IMR-90 (cell line): ENCODE measurements around the gene TBC1D30. TPM values are rescaled to one million over a fixed set of nuclear protein-coding genes. Genes with fewer than 3 reads are reported as not detected.

Experiments used
- ATAC-seq: fragments of 200-7000 bp; cut with Tn5 transposase; 2 replicates; pipeline ENCODE4 v1.9.1; 2020; ENCODE audit warnings: low read depth, mild to moderate bottlenecking, moderate library complexity
- BruUV-seq: library from RNA; stranded (reverse); fragments of 400-500 nt; replicated peaks from 2 replicates; lab custom pipeline; 2021; lab: Mats Ljungman, UMichigan
- CTCF ChIA-PET: fragments of 300-600 bp; formaldehyde crosslinking; extraction: SDS; loops from one replicate; lab custom pipeline; 2021; ENCODE audit warnings: antibody characterized with exemption; lab: Yijun Ruan, JAX
- POLR2A ChIA-PET: fragments of 300-600 bp; sonication (Branson Sonifier 250); formaldehyde crosslinking; loops from one replicate; lab custom pipeline; 2022; ENCODE audit warnings: antibody characterized with exemption; ENCODE audit not compliant: unreplicated experiment; lab: Charles Lee
- DNase-seq: peaks from one replicate; pipeline ENCODE4 v3.0.0; 2013
- H2AFZ ChIP-seq: replicated peaks from 2 replicates; pipeline ENCODE3; 2013; ENCODE audit warnings: low read length, mild to moderate bottlenecking; ENCODE audit not compliant: poor library complexity
- H2AK5ac ChIP-seq: 2 replicates; pipeline ENCODE4 v1.6.1; 2013; ENCODE audit warnings: low read depth, low read length, inconsistent platforms
- H2AK9ac ChIP-seq: replicated peaks from 2 replicates; pipeline ENCODE3; 2013; ENCODE audit warnings: mild to moderate bottlenecking, low read depth, low read length, moderate library complexity; ENCODE audit not compliant: poor library complexity
- H2BK120ac ChIP-seq: 2 replicates; pipeline ENCODE4 v1.6.1; 2013; ENCODE audit warnings: low read depth, low read length, inconsistent platforms
- H2BK15ac ChIP-seq: 3 replicates; pipeline ENCODE4 v1.6.1; 2013; ENCODE audit warnings: low read depth, low read length, inconsistent platforms
- H2BK20ac ChIP-seq: 2 replicates; pipeline ENCODE4 v1.6.1; 2013; ENCODE audit warnings: low read depth, mild to moderate bottlenecking, inconsistent platforms, low read length, moderate library complexity
- H2BK5ac ChIP-seq: 2 replicates; pipeline ENCODE4 v1.6.1; 2013; ENCODE audit warnings: mild to moderate bottlenecking, low read depth, low read length, inconsistent platforms; ENCODE audit not compliant: poor library complexity, severe bottlenecking
- H3K14ac ChIP-seq: replicated peaks from 2 replicates; pipeline ENCODE4 v1.6.1; 2013; ENCODE audit warnings: low read depth, low read length, inconsistent platforms
- H3K18ac ChIP-seq: 2 replicates; pipeline ENCODE4 v1.6.1; 2013; ENCODE audit warnings: low read depth, low read length, control low read depth
- H3K23ac ChIP-seq: 2 replicates; pipeline ENCODE4 v1.6.1; 2013; ENCODE audit warnings: low read depth, low read length, inconsistent platforms
- H3K27ac ChIP-seq: 2 replicates; pipeline ENCODE4 v1.5.1; 2013; ENCODE audit warnings: mild to moderate bottlenecking, control low read depth, low read length; ENCODE audit not compliant: insufficient read depth
- H3K27me3 ChIP-seq: 2 replicates; pipeline ENCODE4 v1.6.1; 2013; ENCODE audit warnings: low read length; ENCODE audit not compliant: control insufficient read depth, insufficient read depth
- H3K36me3 ChIP-seq: 2 replicates; pipeline ENCODE4 v1.6.1; 2013; ENCODE audit warnings: low read length, mixed read lengths; ENCODE audit not compliant: control insufficient read depth, insufficient read depth
- H3K4ac ChIP-seq: 2 replicates; pipeline ENCODE4 v1.6.1; 2013; ENCODE audit warnings: low read depth, low read length, inconsistent platforms
- H3K4me1 ChIP-seq: 2 replicates; pipeline ENCODE4 v1.6.1; 2013; ENCODE audit warnings: low read length, mixed read lengths; ENCODE audit not compliant: control insufficient read depth, insufficient read depth
- H3K4me2 ChIP-seq: 2 replicates; pipeline ENCODE4 v1.6.1; 2013; ENCODE audit warnings: low read depth, mild to moderate bottlenecking, control low read depth, low read length, moderate library complexity
- H3K4me3 ChIP-seq: 2 replicates; pipeline ENCODE4 v1.5.1; 2013; ENCODE audit warnings: low read depth, mild to moderate bottlenecking, control low read depth, low read length, moderate library complexity; ENCODE audit not compliant: insufficient read depth
- H3K56ac ChIP-seq: 2 replicates; pipeline ENCODE4 v1.6.1; 2013; ENCODE audit warnings: low read length, inconsistent platforms; ENCODE audit not compliant: insufficient read depth; ENCODE audit errors: extremely low read depth
- H3K79me1 ChIP-seq, 2 experiments: 2 replicates each; pipeline ENCODE4 v1.6.1; 2013; ENCODE audit warnings: low read length in 2 of 2, inconsistent platforms in 1 of 2, low read depth in 1 of 2
- H3K9ac ChIP-seq: 2 replicates; pipeline ENCODE4 v1.6.1; 2013; ENCODE audit warnings: low read depth, low read length, control low read depth
- H3K9me1 ChIP-seq: 2 replicates; pipeline ENCODE4 v1.6.1; 2013; ENCODE audit warnings: low read length, inconsistent platforms; ENCODE audit not compliant: insufficient read depth
- H3K9me3 ChIP-seq: 2 replicates; pipeline ENCODE4 v1.6.1; 2013; ENCODE audit warnings: low read length; ENCODE audit not compliant: control insufficient read depth, insufficient read depth
- H4K20me1 ChIP-seq: 2 replicates; pipeline ENCODE4 v1.6.1; 2013; ENCODE audit warnings: low read length, inconsistent platforms; ENCODE audit not compliant: insufficient read depth
- H4K5ac ChIP-seq: 2 replicates; pipeline ENCODE4 v1.6.1; 2013; ENCODE audit warnings: mild to moderate bottlenecking, low read depth, low read length, control low read depth
- H4K8ac ChIP-seq, 2 experiments: 2 replicates each; pipeline ENCODE4 v1.6.1; 2013; ENCODE audit warnings: low read depth in 2 of 2, low read length in 2 of 2, control low read depth in 1 of 2, inconsistent platforms in 1 of 2
- H4K91ac ChIP-seq: 2 replicates; pipeline ENCODE4 v1.6.1; 2013; ENCODE audit warnings: low read depth, low read length, inconsistent platforms; ENCODE audit not compliant: insufficient read depth
- BHLHE40 ChIP-seq: fragments of 150-350 bp; IDR thresholded peaks from 2 replicates; pipeline ENCODE4 v1.6.1; 2016; ENCODE audit warnings: mild to moderate bottlenecking, low read depth, low read length
- CEBPB ChIP-seq: IDR thresholded peaks from 2 replicates; pipeline ENCODE4 v1.6.1; 2012; ENCODE audit warnings: low read depth, low read length, improper control_type of control experiment
- CHD1 ChIP-seq: IDR thresholded peaks from 2 replicates; pipeline ENCODE4 v1.6.1; 2012; ENCODE audit warnings: low read depth, low read length, improper control_type of control experiment
- CTCF ChIP-seq: conservative IDR thresholded peaks from 2 replicates; pipeline ENCODE4 v1.5.1; 2012; ENCODE audit warnings: mild to moderate bottlenecking, low read depth, low read length, improper control_type of control experiment
- FOS ChIP-seq: fragments of 150-350 bp; IDR thresholded peaks from 2 replicates; pipeline ENCODE4 v1.6.1; 2016; ENCODE audit warnings: low read depth, low read length
- MAFK ChIP-seq: IDR thresholded peaks from 2 replicates; pipeline ENCODE4 v1.6.1; 2012; ENCODE audit warnings: low read depth, low read length, improper control_type of control experiment
- MAZ ChIP-seq: IDR thresholded peaks from 2 replicates; pipeline ENCODE4 v1.6.1; 2012; ENCODE audit warnings: low read depth, mild to moderate bottlenecking, low read length, improper control_type of control experiment, moderate library complexity, borderline replicate concordance
- MXI1 ChIP-seq: IDR thresholded peaks from 2 replicates; pipeline ENCODE4 v1.6.1; 2012; ENCODE audit warnings: low read depth, mild to moderate bottlenecking, low read length, moderate library complexity, borderline replicate concordance
- NFE2L2 ChIP-seq: fragments of 150-350 bp; IDR thresholded peaks from 2 replicates; pipeline ENCODE4 v1.6.1; 2016; ENCODE audit warnings: low read depth, mild to moderate bottlenecking, low read length
- POLR2A ChIP-seq: IDR thresholded peaks from 2 replicates; pipeline ENCODE4 v1.6.1; 2012; ENCODE audit warnings: mild to moderate bottlenecking, low read depth, low read length
- RAD21 ChIP-seq: IDR thresholded peaks from 2 replicates; pipeline ENCODE4 v1.6.1; 2012; ENCODE audit warnings: low read length, improper control_type of control experiment
- RCOR1 ChIP-seq: IDR thresholded peaks from 2 replicates; pipeline ENCODE4 v1.6.1; 2012; ENCODE audit warnings: mild to moderate bottlenecking, low read length, improper control_type of control experiment; ENCODE audit not compliant: insufficient replicate concordance
- RFX5 ChIP-seq: IDR thresholded peaks from 2 replicates; pipeline ENCODE4 v1.8.0; 2012; ENCODE audit warnings: low read depth, mild to moderate bottlenecking, low read length, moderate library complexity
- SMC3 ChIP-seq: fragments of 150-350 bp; IDR thresholded peaks from 2 replicates; pipeline ENCODE4 v1.6.1; 2016; ENCODE audit warnings: low read depth, mild to moderate bottlenecking, antibody characterized with exemption, low read length, moderate library complexity
- USF2 ChIP-seq: fragments of 150-350 bp; IDR thresholded peaks from 2 replicates; pipeline ENCODE4 v1.6.1; 2017; ENCODE audit warnings: mild to moderate bottlenecking, antibody characterized with exemption, low read length, low read depth
- WGBS, 2 experiments: methylation state at CpG; one replicate each; pipeline versions ENCODE4 v1.1.5 to v1.1.7; 2013; ENCODE audit warnings: missing lambda C conversion rate in 2 of 2; ENCODE audit not compliant: insufficient read length in 1 of 2; ENCODE audit errors: extremely low coverage in 2 of 2; 5-methylcytosine and 5-hydroxymethylcytosine counted together
- dilution Hi-C: fragments of 300-500 bp; cut with HindIII; formaldehyde crosslinking; loops from one replicate; pipeline ENCODE4 v1.14.3; 2018; ENCODE audit warnings: low sequenced_read_pairs; ENCODE audit not compliant: unreplicated experiment
- in situ Hi-C: fragments of 300-500 bp; cut with MboI; formaldehyde crosslinking; loops from 3 replicates; pipeline ENCODE4 v1.14.3; 2019; ENCODE audit warnings: low sequenced_read_pairs, inconsistent platforms, mixed read lengths
- intact Hi-C: fragments of 100-400 bp; cut with micrococcal nuclease; formaldehyde crosslinking; loops from 2 replicates; pipeline ENCODE4 v1.10.0; 2022
- polyA plus RNA-seq, 3 experiments: library from polyadenylated mRNA; depleted of rRNA; stranded (reverse); fragments of >200 nt; gene quantifications; 2 replicates each; pipeline ENCODE4 v1.2.3, GENCODE V29; 2012; ENCODE audit warnings: low replicate concordance in 1 of 3
- total RNA-seq: library from RNA; depleted of rRNA; stranded (reverse); fragments of >200 nt; gene quantifications from 2 replicates; pipeline ENCODE4 v1.2.3, GENCODE V29; 2012
- TF ChIP-seq, protein P1 (sequence below): fragments of 150-350 bp; IDR thresholded peaks from 2 replicates; pipeline ENCODE4 v1.6.1; 2016; ENCODE audit warnings: low read depth, mild to moderate bottlenecking, low read length, moderate library complexity, borderline replicate concordance

Gene TBC1D30
- total and polyA plus RNA-seq, 2 of the 4 experiments (the other 2 are of a cell fraction), result 0.18 to 0.24 TPM

DNA sequence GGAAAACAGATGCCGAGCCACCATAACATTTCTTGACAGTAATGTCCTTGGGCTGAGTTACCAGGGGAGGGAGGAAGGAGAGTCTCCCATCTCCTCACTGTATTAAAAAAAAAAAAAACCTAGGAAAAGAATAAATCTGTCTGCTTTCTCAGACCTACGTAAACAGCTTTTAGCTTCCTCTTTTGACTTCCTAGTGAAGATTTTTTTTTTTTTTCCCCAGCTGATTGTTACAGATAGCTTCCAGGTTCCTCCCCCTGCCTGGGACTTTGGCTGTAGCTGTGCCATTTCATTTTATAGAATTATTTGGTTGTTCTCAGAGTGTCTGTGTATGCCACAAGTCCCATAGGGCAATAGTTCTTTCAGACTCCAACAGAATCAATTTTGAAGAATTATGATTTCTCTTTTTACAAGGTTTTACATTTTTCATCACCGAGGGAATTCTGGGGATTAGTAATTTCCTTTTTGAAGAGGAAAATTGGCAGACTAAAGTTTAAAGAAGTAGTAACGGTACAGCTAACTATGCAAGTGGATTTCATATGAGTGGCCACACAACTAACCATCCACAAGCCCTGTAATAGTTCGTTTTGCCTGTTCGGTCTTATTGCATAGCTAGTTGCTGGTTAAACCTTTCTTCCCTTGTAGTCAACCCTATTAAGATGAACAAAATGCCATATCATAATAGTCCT is 42.1 kb upstream of the TBC1D30 start:
- Histone ChIP-seq H3K14ac (no peak overlapping the region), H3K4me3 (no peak overlapping the region), H3K23ac (no peak overlapping the region), H3K27ac (no peak overlapping the region), H3K79me1 (no peaks in the 10 kb centered on the region), H4K20me1 (no peaks in the 10 kb centered on the region), H2AFZ (no peak overlapping the region), H3K18ac (no peak overlapping the region), H3K9me3 (peaks cover 13% of the 10 kb centered on the region), H4K91ac (no peak overlapping the region), H2BK20ac (no peak overlapping the region), H3K9ac (no peak overlapping the region), H3K4me2 (no peak overlapping the region), H4K5ac (no peak overlapping the region), H3K56ac (no peak overlapping the region), H3K27me3 (peaks cover 51% of the 10 kb centered on the region), H2BK5ac (no peak overlapping the region), H4K8ac (no peak overlapping the region), H2BK15ac (no peak overlapping the region), H3K4ac (no peak overlapping the region), H3K36me3 (no peaks in the 10 kb centered on the region), H2AK5ac (no peak overlapping the region), H2AK9ac (no peak overlapping the region), H3K9me1 (no peaks in the 10 kb centered on the region), H3K4me1 (peaks cover 2% of the 10 kb centered on the region; the same call in 1 of the 2 replicates), H2BK120ac (no peak overlapping the region)
- dilution Hi-C loops, result no loop called here
- intact Hi-C loops, result no loop called here
- ChIA-PET POLR2A (no interaction called here), CTCF (interaction anchor here (0.6 to 1.3 kb wide), 3 partner anchors 8 to 14 kb away, joined by 3 to 14 read pairs (median 3); no protein-coding TSS in a partner anchor)
- no peak for TF ChIP-seq NFE2L2
- no peak for TF ChIP-seq RAD21
- no peak for TF ChIP-seq SMC3
- no peak for TF ChIP-seq MAFK
- no peak for TF ChIP-seq RFX5
- TF ChIP-seq CHD1, result no peak
- no peak for TF ChIP-seq MAZ
- no peak for TF ChIP-seq CTCF
- no peak for TF ChIP-seq FOS
- TF ChIP-seq CEBPB, result no peak
- no peak for TF ChIP-seq USF2
- TF ChIP-seq RCOR1, result no peak
- TF ChIP-seq, protein P1, sequence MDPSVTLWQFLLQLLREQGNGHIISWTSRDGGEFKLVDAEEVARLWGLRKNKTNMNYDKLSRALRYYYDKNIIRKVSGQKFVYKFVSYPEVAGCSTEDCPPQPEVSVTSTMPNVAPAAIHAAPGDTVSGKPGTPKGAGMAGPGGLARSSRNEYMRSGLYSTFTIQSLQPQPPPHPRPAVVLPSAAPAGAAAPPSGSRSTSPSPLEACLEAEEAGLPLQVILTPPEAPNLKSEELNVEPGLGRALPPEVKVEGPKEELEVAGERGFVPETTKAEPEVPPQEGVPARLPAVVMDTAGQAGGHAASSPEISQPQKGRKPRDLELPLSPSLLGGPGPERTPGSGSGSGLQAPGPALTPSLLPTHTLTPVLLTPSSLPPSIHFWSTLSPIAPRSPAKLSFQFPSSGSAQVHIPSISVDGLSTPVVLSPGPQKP, result no peak
- no peak for TF ChIP-seq BHLHE40
- no peak for TF ChIP-seq MXI1
- TF ChIP-seq POLR2A, result no peak
- no TSS peak for BruUV-seq
- in situ Hi-C loops, result no loop called here
- DNase-seq (no peak), ATAC-seq (no peak)
- no CpG with 5 or more reads among the region's 6 CpGs for WGBS, 2 experiments
